Activated CD4-positive, alpha-beta T cell treated with anti-CD3 and anti-CD28 coated beads, Interleukin-2, amount 50 U/mL, for 4 hours (primary cell): ENCODE results near the gene FSIP1.

ENCODE experiments used
- DNase-seq, 2 experiments: peaks; one replicate each; pipeline ENCODE4 v3.0.0-alpha.2; 2020

FSIP1 gene

GRCh38 chr15:39589815-39590644 lies 192.6 kb downstream of the FSIP1 start:
- no peak for DNase-seq

GRCh38 chr15:39589193-39589814 lies 193.3 kb downstream of the FSIP1 start:
- no peak for DNase-seq

GRCh38 chr15:39588531-39589192 lies 194.0 kb downstream of the FSIP1 start:
- DNase-seq, result no peak

GRCh38 chr15:39587731-39588530 lies 194.7 kb downstream of the FSIP1 start:
- no peak for DNase-seq

GRCh38 chr15:39587096-39587721 lies 195.4 kb downstream of the FSIP1 start:
- no peak for DNase-seq

GRCh38 chr15:39586387-39587095 lies 196.1 kb downstream of the FSIP1 start:
- no peak for DNase-seq

- no peak for DNase-seq
Measured at GRCh38 chr15:39585871-39586301, 196.8 kb downstream of the FSIP1 start.

- no peak for DNase-seq
Measured at GRCh38 chr15:39585389-39585841, 197.2 kb downstream of the FSIP1 start.

GRCh38 chr15:39584662-39585388 lies 197.8 kb downstream of the FSIP1 start:
- no peak for DNase-seq

- DNase-seq, result no peak
Measured at GRCh38 chr15:39584266-39584659, 198.4 kb downstream of the FSIP1 start.

- peak; percentile 12 for DNase-seq
Measured at GRCh38 chr15:39583596-39584265, 198.9 kb downstream of the FSIP1 start.

- DNase-seq, result no peak
Measured at GRCh38 chr15:39582977-39583595, 199.6 kb downstream of the FSIP1 start.

- DNase-seq, result no peak
Measured at GRCh38 chr15:39582286-39582976, 200.2 kb downstream of the FSIP1 start.

GRCh38 chr15:39581793-39582285 lies 200.8 kb downstream of the FSIP1 start:
- DNase-seq, result no peak

- DNase-seq, result no peak
Measured at GRCh38 chr15:39581242-39581792, 201.3 kb downstream of the FSIP1 start.

GRCh38 chr15:39580485-39581241 lies 202.0 kb downstream of the FSIP1 start, which contains the start of gene THBS1:
Gene THBS1 (plus strand): TSS chr15:39581079. CDS start chr15:39581858, 779 bp downstream.
- peak; percentile 36 to 46 for DNase-seq

GRCh38 chr15:39580117-39580484 lies 202.5 kb downstream of the FSIP1 start:
- peak; percentile 77 to 81 for DNase-seq
